SHP77 (cell line): ENCODE data around the gene WDR11.

Experiments used
- DNase-seq, 2 experiments: peaks; one replicate each; lab custom pipeline; 2025; lab: John Stamatoyannopoulos, UW

The WDR11 gene

GRCh38 chr10:120944586-120945125, 93.5 kb downstream of the WDR11 start:
- no peak for DNase-seq

DNA sequence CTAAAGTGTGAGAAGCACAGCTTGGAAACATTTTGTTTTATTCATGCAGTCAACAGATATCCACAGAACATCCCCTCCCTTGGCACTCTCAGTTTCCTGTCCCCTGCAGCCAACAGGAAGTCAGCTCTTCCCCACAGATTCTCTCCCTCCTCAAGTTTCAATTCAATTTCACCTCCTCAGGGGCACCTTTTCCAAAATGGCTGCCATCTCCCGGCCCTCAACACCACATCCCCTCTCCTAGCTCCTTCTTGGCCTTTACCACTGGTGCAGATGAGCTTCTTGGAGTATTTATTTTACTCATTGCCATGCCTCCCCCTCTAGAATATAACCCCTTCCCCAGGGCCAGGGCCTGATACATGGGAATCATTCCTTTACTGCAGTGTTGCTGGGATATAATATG, 94.0 kb downstream of the WDR11 start:
- DNase-seq = no peak

DNA sequence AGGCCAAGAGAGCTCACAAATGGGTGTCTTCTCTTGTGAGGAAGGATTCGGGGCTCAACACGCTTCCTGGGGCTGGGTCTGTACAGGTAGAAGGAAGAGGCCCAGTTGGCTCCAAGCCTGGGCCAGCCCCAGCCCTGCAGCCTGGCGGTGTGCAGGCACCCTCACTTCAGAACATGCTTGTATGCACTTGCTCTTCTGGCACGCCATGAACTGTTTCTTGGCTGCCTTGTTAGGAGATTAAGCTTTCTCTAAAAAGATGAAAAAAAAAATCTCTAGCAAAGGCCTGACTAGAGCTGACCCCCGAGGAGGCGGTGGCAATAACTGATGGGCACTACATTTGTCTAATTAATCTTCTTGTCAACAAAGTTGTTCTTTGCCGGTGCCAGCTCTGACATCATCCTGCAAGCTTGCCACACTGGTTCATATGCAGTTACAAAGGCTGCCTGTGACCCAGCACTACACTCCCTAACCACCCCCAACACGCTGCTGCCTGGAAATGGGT, 94.7 kb downstream of the WDR11 start:
- no peak for DNase-seq

GRCh38 chr10:120946497-120946896, 95.3 kb downstream of the WDR11 start:
- DNase-seq = no peak

DNA sequence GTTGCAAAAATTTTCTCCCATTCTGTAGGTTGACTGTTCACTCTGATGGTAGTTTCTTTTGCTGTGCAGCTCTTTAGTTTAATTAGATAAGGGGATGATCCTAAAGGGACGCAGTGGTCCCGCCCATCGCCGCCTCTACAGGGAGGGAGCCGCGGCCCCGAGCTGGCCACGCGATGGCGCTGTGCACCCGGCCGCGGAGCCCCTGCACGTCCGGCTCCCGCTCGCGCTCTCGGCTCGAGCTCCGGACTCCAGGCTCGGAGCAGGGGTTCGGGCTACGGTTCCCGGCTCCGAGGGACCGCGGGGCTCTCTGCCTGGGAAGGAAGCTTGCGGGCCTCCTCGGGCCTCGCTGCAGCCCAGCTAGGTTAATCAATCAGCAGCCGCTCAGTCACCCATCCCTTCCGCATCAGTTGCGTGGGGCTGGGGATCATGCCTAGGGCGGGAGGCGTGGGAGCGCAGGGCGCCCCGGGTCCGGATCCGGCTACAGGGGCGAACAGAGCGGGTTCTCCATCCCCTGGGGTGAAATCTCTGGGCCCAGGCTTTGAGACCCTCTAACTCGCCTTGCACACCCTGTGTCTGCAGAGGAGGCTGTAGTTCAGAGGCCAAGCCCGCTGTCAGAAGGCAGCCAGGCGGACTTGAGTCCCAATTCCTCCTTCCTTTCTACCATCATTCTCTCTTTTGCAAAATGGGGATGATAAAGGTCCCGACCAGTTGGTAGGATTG, 97.9 kb downstream of the WDR11 start:
- DNase-seq = no peak

DNA sequence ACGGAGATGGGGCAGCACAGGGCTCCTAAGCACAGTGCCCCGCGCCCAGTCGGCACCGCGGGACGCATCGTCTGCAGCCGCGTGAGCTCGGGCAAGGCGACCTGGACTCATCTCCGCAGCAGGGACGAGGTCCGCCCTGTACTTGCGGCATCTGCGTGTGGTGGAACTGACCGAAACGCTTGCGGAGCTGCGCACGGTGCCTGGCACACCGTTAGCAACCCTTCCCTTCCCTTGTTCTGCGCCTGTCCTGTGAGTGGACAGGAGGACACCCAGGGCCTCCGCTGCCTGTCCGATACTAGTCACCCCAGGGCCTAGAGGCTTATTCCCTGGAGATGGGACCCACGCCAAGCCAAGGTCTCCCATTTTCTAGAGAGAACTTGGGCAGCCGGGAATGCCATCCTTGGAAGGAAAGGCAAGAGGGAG, 98.5 kb downstream of the WDR11 start:
- DNase-seq = no peak

- DNase-seq = no peak
Observed at GRCh38 chr10:120950051-120950561, 98.9 kb downstream of the WDR11 start.

GRCh38 chr10:120951288-120951687, 100.1 kb downstream of the WDR11 start:
- no peak for DNase-seq

DNA sequence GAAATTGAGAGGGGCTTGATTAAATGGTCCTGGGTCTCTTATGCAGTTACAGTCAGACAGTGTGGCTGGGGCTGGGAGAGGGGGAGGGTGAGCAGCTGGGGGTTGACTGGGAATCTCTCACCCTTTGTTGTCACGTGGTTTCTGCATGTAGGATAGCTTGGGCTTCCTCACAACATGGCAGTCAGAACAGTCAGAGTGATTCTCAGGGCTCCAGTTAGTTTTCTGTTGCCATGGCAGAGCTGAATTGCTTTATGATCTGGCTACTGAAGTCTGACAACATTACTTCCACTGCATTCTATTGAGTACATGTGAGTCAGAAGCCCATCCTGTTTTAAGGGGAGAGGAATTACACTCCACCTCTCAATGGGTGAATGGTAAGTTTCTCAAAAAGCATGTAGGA, 102.7 kb downstream of the WDR11 start:
- no peak for DNase-seq
